ENCODE results near the gene NUMB.
A peak's percentile ranks its signal among the peaks of the same experiment; 100 is the strongest.

NUMB gene

GRCh38 chr14:73255693-73256225, 202.6 kb downstream of the NUMB start:
- no peak for DNase-seq

- no peak for DNase-seq
These were observed 203.3 kb downstream of the NUMB start for GRCh38 chr14:73255005-73255400.

GRCh38 chr14:73254247-73255004, 203.9 kb downstream of the NUMB start:
- no peak for DNase-seq

GRCh38 chr14:73253721-73254120, 204.6 kb downstream of the NUMB start:
- no peak for DNase-seq

GRCh38 chr14:73253323-73253610, 205.1 kb downstream of the NUMB start:
- DNase-seq: no peak

GRCh38 chr14:73252491-73253322, 205.6 kb downstream of the NUMB start:
- no peak for DNase-seq

- no peak for DNase-seq
These were observed 206.7 kb downstream of the NUMB start for GRCh38 chr14:73251516-73252215.

GRCh38 chr14:73250781-73251500, 207.4 kb downstream of the NUMB start:
- no peak for DNase-seq

GRCh38 chr14:73250317-73250713, 208.0 kb downstream of the NUMB start:
- DNase-seq: no peak

GRCh38 chr14:73249564-73250316, 208.6 kb downstream of the NUMB start:
- DNase-seq: no peak

GRCh38 chr14:73249108-73249507, 209.2 kb downstream of the NUMB start:
- no peak for DNase-seq

- no peak for DNase-seq
These were observed 210.1 kb downstream of the NUMB start for GRCh38 chr14:73248108-73248868.

GRCh38 chr14:73246387-73247150, 211.8 kb downstream of the NUMB start:
- no peak for DNase-seq

GRCh38 chr14:73245480-73246325, 212.6 kb downstream of the NUMB start:
- DNase-seq: peak; percentile 48

- DNase-seq: no peak
These were observed 213.6 kb downstream of the NUMB start for GRCh38 chr14:73244541-73245290.

GRCh38 chr14:73243748-73244147, 214.6 kb downstream of the NUMB start:
- DNase-seq: no peak

- DNase-seq: no peak
These were observed 215.0 kb downstream of the NUMB start for GRCh38 chr14:73243341-73243740.

GRCh38 chr14:73242357-73242901, 215.9 kb downstream of the NUMB start:
- DNase-seq: no peak

Measured in stimulated activated CD4-positive, alpha-beta T cell treated with anti-CD3 and anti-CD28 coated beads, Interleukin-12 subunit alpha, Interleukin-12 subunit beta, amount 100 ng/mL, for 4 hours (primary cell).